K562 (cell line): ENCODE results near the gene CLDN7.

Experiments used
- CEBPZ ChIP-seq: fragments of 150-350 bp; IDR thresholded peaks from 2 replicates; pipeline ENCODE4 v1.6.1; 2014; ENCODE audit warnings: low read depth, mild to moderate bottlenecking, low read length, borderline replicate concordance
- CTCF ChIP-seq, 3 experiments: IDR thresholded peaks in 2 of 3; conservative IDR thresholded peaks in 1 of 3; 2 replicates each; pipeline ENCODE4 v1.5.1; 2011 to 2012; ENCODE audit warnings: low read length in 3 of 3, mild to moderate bottlenecking in 3 of 3, control low read depth in 2 of 3, improper control_type of control experiment in 1 of 3, inconsistent platforms in 1 of 3, low read depth in 1 of 3, mixed read lengths in 1 of 3, moderate library complexity in 1 of 3; ENCODE audit not compliant: insufficient read depth in 2 of 3
- FUS ChIP-seq: fragments of 200-400 bp; formaldehyde crosslinking; optimal IDR thresholded peaks from 2 replicates; pipeline ENCODE3; 2017; ENCODE audit warnings: low read depth, low read length
- IRF1 ChIP-seq: sonication (generic); formaldehyde crosslinking; IDR thresholded peaks from 2 replicates; pipeline ENCODE4 v1.8.0; 2022; ENCODE audit warnings: missing genetic modification reagents, mild to moderate bottlenecking, borderline replicate concordance
- USF2 ChIP-seq: sonication (generic); formaldehyde crosslinking; IDR thresholded peaks from 2 replicates; pipeline ENCODE4 v1.5.0; 2020; ENCODE audit warnings: missing genetic modification reagents
- ZKSCAN8 ChIP-seq: fragments of 200-800 bp; sonication (Bioruptor generic); IDR thresholded peaks from 2 replicates; pipeline ENCODE4 v1.6.1; 2016; ENCODE audit warnings: missing genetic modification characterization, missing compliant biosample characterization

GRCh38 chr17:7240375-7240774 is 21.9 kb downstream of the CLDN7 start:
- TF ChIP-seq USF2 (CRISPR knock-in tag) (no peak), ZKSCAN8 (no peak), FUS (no peak), CEBPZ (no peak), IRF1 (CRISPR knock-in tag) (no peak), CTCF (IDR thresholded peaks at IDR 0.05 in 2 of 3, conservative IDR thresholded peaks at IDR 0.05 in 1 of 3; ENCODE audit: insufficient read depth in 2 of 3, low read depth in 1 of 3, low read length in 3 of 3) (no peak)
